Fibroblast of lung (primary cell): ENCODE measurements around the gene MPP3. TPM values are rescaled to one million over a fixed set of nuclear protein-coding genes. Genes with fewer than 3 reads are reported as not detected.

Source experiments
- DNase-seq, 2 donors: peaks; one replicate each; pipeline versions ENCODE4 v3.0.0 to v3.0.0-alpha.2; 2010; ENCODE audit warnings: low read depth in 2 of 2
- H2AFZ ChIP-seq: 2 replicates; pipeline ENCODE4 v1.5.1; 2012; ENCODE audit warnings: low read length, control low read depth, inconsistent platforms
- H3K27ac ChIP-seq: 2 replicates; pipeline ENCODE4 v1.5.1; 2011; ENCODE audit warnings: low read length, control low read depth; ENCODE audit not compliant: insufficient read depth
- H3K27me3 ChIP-seq: 2 replicates; pipeline ENCODE4 v1.5.1; 2011; ENCODE audit warnings: mild to moderate bottlenecking, low read length; ENCODE audit not compliant: control insufficient read depth, insufficient read depth
- H3K36me3 ChIP-seq: 2 replicates; pipeline ENCODE4 v1.5.1; 2011; ENCODE audit warnings: low read length; ENCODE audit not compliant: control insufficient read depth, insufficient read depth
- H3K4me1 ChIP-seq: 2 replicates; pipeline ENCODE4 v1.5.1; 2011; ENCODE audit warnings: low read length; ENCODE audit not compliant: control insufficient read depth, insufficient read depth; ENCODE audit errors: extremely low read depth
- H3K4me2 ChIP-seq: 2 replicates; pipeline ENCODE4 v1.5.1; 2011; ENCODE audit warnings: low read length, control low read depth; ENCODE audit not compliant: insufficient read depth; ENCODE audit errors: extremely low read depth
- H3K4me3 ChIP-seq, 4 experiments: fragments of 200-600 bp in 1 of 4; sonication (generic) in 1 of 4; replicated peaks in 1 of 4; 2 replicates each; pipeline ENCODE4 v1.5.1; 2011 to 2016; ENCODE audit warnings: low read length in 4 of 4, low read depth in 3 of 4, mild to moderate bottlenecking in 3 of 4, control low read depth in 2 of 4, inconsistent platforms in 1 of 4, mixed read lengths in 1 of 4; ENCODE audit not compliant: insufficient read depth in 1 of 4; ENCODE audit errors: control extremely low read depth in 1 of 4
- H3K79me2 ChIP-seq: 2 replicates; pipeline ENCODE4 v1.5.1; 2012; ENCODE audit warnings: mild to moderate bottlenecking, low read length, inconsistent platforms; ENCODE audit not compliant: control insufficient read depth, insufficient read depth
- H3K9ac ChIP-seq: 2 replicates; pipeline ENCODE4 v1.5.1; 2011; ENCODE audit warnings: mild to moderate bottlenecking, low read length, control low read depth; ENCODE audit not compliant: insufficient read depth
- H3K9me3 ChIP-seq: 2 replicates; pipeline ENCODE4 v1.5.1; 2012; ENCODE audit warnings: low read depth, low read length; ENCODE audit not compliant: control insufficient read depth, insufficient read depth
- H4K20me1 ChIP-seq: 2 replicates; pipeline ENCODE4 v1.5.1; 2011; ENCODE audit warnings: low read length; ENCODE audit not compliant: control insufficient read depth, insufficient read depth; ENCODE audit errors: extremely low read depth
- EZH2 ChIP-seq: IDR thresholded peaks from 2 replicates; pipeline ENCODE4 v1.5.1; 2012; ENCODE audit warnings: low read length, control low read depth, mild to moderate bottlenecking; ENCODE audit errors: missing control alignments
- polyA plus RNA-seq, 2 donors: library from polyadenylated mRNA; depleted of rRNA in 1 of 2; stranded (reverse) in 1 of 2; unstranded in 1 of 2; fragments of >200 nt; gene quantifications; 2 replicates each; pipeline ENCODE4 v1.2.1, GENCODE V29; 2011 to 2012; ENCODE audit warnings: missing spikeins in 1 of 2
- total RNA-seq: library from RNA; depleted of rRNA; stranded (reverse); fragments of >200 nt; gene quantifications from 2 replicates; pipeline ENCODE4 v1.2.1, GENCODE V29; 2014
- TF ChIP-seq, protein P1 (sequence below), 2 donors: IDR thresholded peaks in 1 of 2; conservative IDR thresholded peaks in 1 of 2; 1 replicate in 1 of 2; 2 replicates in 1 of 2; pipeline ENCODE4 v1.5.1; 2011 to 2012; ENCODE audit warnings: low read length in 2 of 2, control low read depth in 1 of 2, inconsistent platforms in 1 of 2, low read depth in 1 of 2, mild to moderate bottlenecking in 1 of 2

Gene MPP3
- total and polyA plus RNA-seq, 2 donors (not counting 1 experiment from before 2014, with no cell fraction given): 4.6 to 6.9 TPM

DNA sequence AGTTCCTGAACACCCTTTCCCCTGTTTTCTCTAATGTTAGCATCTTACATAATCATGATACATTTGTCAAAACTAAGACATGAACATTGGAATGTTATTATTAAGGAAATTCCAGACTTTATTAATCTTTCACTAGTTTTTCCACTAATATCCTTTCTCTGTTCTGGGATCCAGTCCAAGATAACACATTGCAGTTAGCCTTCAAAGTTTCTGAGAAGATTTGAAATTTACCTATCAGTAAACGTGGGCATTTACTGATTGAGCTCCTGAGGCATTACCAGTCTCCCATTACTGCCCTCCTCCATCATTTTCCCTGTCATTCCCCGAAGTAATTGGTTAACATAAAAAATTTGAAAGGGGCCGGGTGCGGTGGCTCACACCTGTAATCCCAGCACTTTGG is 8.3 kb upstream of the MPP3 start:
- H3K36me3 ChIP-seq: no peaks in the 10 kb centered on the region
- no peaks in the 10 kb centered on the region for H4K20me1 ChIP-seq
- H3K79me2 ChIP-seq: no peaks in the 10 kb centered on the region
- H3K4me3 ChIP-seq: no peak overlapping the region
- H2AFZ ChIP-seq: no peak overlapping the region
- peaks cover 3% of the 10 kb centered on the region for H3K27me3 ChIP-seq
- TF ChIP-seq EZH2: no peak
- TF ChIP-seq, protein P1, sequence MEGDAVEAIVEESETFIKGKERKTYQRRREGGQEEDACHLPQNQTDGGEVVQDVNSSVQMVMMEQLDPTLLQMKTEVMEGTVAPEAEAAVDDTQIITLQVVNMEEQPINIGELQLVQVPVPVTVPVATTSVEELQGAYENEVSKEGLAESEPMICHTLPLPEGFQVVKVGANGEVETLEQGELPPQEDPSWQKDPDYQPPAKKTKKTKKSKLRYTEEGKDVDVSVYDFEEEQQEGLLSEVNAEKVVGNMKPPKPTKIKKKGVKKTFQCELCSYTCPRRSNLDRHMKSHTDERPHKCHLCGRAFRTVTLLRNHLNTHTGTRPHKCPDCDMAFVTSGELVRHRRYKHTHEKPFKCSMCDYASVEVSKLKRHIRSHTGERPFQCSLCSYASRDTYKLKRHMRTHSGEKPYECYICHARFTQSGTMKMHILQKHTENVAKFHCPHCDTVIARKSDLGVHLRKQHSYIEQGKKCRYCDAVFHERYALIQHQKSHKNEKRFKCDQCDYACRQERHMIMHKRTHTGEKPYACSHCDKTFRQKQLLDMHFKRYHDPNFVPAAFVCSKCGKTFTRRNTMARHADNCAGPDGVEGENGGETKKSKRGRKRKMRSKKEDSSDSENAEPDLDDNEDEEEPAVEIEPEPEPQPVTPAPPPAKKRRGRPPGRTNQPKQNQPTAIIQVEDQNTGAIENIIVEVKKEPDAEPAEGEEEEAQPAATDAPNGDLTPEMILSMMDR (conservative IDR thresholded peaks at IDR 0.05 in 1 of 2, IDR thresholded peaks at IDR 0.05 in 1 of 2; ENCODE audit: low read depth in 1 of 2, low read length in 2 of 2): no peak
- H3K9ac ChIP-seq: no peak overlapping the region
- H3K27ac ChIP-seq: no peak overlapping the region
- H3K4me1 ChIP-seq: no peaks in the 10 kb centered on the region
- H3K9me3 ChIP-seq: no peaks in the 10 kb centered on the region
- no peak overlapping the region for H3K4me2 ChIP-seq
- DNase-seq: no peak

DNA sequence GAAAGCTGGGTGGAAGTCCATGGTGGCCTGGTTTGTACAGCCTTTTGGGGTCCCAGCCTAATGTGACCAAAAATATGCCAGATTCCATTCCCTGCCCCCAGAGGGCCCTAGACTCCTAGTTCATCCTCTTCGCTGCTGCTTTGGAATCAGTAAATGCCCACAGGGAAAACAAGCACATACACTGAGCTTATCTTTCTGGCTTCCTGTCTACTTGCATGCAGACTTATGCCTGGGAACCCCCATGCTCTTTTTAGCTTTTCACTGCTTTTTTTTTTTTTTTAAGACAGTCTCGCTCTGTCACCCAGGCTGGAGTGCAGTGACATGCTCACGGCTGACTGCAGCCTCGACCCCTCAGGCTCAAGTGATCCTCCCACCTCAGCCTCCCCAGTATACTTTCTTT is 7.9 kb upstream of the MPP3 start:
- no peaks in the 10 kb centered on the region for H4K20me1 ChIP-seq
- no peaks in the 10 kb centered on the region for H3K9me3 ChIP-seq
- TF ChIP-seq, protein P1 (conservative IDR thresholded peaks at IDR 0.05 in 1 of 2, IDR thresholded peaks at IDR 0.05 in 1 of 2; ENCODE audit: low read depth in 1 of 2, low read length in 2 of 2): peak in 1 of 2 donors; percentile 43
- no peak for TF ChIP-seq EZH2
- peaks cover 3% of the 10 kb centered on the region for H3K27me3 ChIP-seq
- no peaks in the 10 kb centered on the region for H3K79me2 ChIP-seq
- H3K4me1 ChIP-seq: no peaks in the 10 kb centered on the region
- no peak overlapping the region for H3K4me3 ChIP-seq
- no peak overlapping the region for H3K4me2 ChIP-seq
- no peak overlapping the region for H2AFZ ChIP-seq
- H3K27ac ChIP-seq: no peak overlapping the region
- peak in 1 of 2 donors; percentile 18 for DNase-seq
- H3K36me3 ChIP-seq: no peaks in the 10 kb centered on the region
- no peak overlapping the region for H3K9ac ChIP-seq

DNA sequence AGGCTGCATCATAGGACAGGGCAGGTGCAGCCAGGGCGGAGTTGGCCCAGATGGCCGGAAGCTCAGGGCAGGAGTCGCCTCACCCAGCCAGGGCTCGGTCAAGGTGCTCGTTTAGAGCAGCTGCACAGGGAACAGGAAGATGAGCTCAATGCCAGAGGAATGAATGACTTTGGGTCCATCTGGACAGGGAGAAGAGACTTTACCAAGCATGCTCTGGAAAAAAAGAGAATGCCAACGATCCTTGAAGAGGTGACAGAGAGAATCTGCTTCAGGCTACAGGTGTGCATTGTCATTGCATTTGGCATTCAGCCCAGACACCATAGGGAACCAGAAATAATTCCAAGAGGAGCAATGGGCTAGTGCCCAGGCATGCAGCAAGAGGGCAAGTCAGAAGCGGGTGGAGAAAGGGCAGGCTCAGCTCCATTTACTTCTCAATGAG is 6.7 kb upstream of the MPP3 start:
- Histone ChIP-seq H3K4me3 (no peak overlapping the region), H3K27ac (no peak overlapping the region), H4K20me1 (no peaks in the 10 kb centered on the region), H2AFZ (no peak overlapping the region), H3K27me3 (peaks cover 3% of the 10 kb centered on the region), H3K4me1 (no peaks in the 10 kb centered on the region), H3K9me3 (no peaks in the 10 kb centered on the region), H3K36me3 (no peaks in the 10 kb centered on the region), H3K4me2 (no peak overlapping the region), H3K9ac (no peak overlapping the region), H3K79me2 (no peaks in the 10 kb centered on the region)
- no peak for DNase-seq
- TF ChIP-seq, protein P1 (conservative IDR thresholded peaks at IDR 0.05 in 1 of 2, IDR thresholded peaks at IDR 0.05 in 1 of 2; ENCODE audit: low read depth in 1 of 2, low read length in 2 of 2): no peak
- no peak for TF ChIP-seq EZH2
